GM18499 (cell line): ENCODE results near the gene ARL5C.

Experiments
- ATAC-seq: cut with Tn5 transposase; IDR thresholded peaks from one replicate; pipeline ENCODE4 v1.9.1; 2021; ENCODE audit warnings: moderate number of reproducible peaks; ENCODE audit not compliant: insufficient read depth, unreplicated experiment

Gene ARL5C, protein sequence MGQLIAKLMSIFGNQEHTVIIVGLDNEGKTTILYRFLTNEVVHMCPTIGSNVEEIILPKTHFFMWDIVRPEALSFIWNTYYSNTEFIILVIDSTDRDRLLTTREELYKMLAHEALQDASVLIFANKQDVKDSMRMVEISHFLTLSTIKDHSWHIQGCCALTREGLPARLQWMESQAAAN

DNA sequence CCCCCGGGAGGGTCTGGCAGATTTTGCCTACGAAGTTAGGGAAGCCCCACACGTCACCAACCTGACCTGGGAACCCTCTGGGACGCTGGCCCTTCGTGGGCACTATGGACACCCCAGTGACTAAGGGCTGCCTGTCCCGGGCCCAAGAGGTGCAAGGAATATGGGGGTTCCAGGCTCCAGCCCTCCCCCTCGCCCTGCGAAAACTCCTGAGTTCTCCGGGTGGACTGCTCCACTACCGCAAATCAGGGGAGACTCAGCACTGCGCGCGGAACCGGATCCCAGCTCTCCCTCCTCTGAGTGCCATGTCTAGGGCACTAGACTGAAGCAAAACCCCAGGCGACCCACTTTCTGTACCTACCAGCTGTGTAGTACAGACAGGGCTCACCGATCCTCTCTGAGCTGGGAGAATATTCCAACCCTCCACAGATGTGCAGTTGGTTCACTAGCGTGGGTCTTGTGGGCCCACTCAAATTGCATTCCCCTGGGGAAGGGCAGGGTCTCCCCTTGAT lies at the start of gene ARL5C:
Gene ARL5C (minus strand): TSS at position 321 of the 509 bp plus-strand sequence. CDS start 401 bp downstream, outside the sequence.
- no peak for ATAC-seq

DNA sequence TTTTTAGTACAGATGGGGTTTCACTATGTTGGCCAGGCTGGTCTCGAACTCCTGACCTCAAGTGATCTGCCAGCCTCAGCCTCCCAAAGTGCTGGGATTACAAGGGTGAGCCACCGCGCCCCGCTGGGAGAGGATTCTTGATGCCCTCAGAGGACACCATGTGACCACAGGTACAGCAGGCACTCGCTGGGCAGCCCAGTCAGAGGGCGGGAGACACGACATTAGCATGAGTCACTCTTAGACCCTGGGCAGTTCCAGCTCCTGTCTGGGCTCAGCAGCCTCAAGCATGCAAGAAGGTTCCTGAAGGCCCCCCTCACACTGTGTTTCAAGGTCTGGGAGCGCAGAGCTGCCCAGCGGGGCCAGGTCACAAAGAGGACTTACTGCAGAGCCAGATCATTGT lies 47.9 kb upstream of the ARL5C start:
- ATAC-seq = no peak

DNA sequence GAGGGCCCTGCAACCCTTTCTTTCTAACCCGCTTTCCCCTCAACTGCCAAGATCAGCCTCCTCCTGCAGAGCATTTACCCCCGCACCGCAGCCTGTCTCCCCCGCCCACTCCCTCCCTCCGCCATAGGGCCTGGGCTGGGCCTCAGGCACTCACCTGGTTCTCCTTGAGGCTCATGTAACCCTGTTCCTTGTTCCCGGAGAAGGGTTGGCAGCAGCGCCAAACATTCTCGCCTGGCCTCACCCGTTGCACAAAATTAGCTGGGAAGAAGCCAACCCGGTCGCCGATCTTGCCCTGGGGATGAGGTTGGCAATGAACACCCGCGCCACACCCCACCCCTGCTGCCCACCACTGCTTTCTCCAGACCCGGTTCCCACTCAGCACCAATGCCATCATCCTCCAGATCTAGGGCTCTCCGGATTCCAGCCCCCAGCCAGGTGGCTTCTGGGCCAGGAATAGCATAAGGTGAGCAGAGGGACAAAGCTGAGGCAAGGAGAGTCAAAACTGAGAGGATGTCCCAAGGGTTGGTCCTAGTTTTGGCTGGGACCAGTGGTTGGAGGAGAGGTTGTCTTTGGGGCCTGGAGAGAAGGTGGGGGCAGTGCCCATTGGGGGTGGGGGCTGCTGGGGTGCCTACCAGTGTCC lies 47.0 kb upstream of the ARL5C start:
- no peak for ATAC-seq

DNA sequence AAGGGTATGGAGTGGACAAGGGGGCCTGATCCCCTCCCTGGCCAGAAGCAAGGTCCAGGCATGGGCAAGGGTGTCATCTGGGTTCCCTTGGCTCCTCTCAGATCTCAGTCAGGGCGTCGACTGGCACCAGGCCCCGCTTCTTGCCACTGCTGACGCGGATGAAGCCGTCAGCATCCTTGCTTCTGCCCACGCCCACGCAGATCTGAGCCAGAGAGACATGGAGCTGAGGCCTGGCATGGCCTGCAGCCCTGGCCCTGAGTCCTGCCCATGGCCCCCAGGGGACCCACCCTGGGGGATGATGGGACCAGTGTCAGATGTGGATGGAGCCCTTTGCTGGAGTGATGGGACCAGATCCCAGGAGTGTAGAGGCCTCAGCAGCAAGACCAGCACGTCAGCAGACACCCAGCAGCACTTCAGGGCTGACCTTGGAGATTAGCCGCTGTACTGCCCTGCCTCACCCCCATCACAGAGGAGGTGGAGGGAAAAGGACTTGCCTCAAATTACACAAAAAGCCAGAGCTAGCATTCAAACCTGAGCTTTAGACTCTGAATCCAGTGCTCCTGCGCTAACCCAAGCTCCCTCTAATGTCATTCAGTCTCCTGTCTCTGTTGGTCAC lies 46.3 kb upstream of the ARL5C start:
- no peak for ATAC-seq

DNA sequence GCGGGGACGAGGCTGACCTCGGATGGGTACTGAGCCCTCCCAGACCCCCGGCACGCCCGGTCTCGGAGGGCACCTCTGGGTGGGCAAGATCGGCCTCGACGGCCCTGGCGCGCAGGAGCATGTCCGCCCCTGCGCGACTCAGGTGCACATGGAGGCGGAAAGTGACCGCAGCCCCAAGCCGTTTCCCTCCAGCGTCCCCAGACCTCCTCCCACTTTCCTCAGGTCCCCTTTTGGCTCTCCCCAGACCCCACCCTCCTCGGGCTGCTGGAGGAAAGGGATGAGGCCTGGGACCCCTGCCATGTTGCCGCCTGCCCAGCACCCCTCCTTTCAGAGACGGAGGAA lies 44.1 kb upstream of the ARL5C start:
- no peak for ATAC-seq

DNA sequence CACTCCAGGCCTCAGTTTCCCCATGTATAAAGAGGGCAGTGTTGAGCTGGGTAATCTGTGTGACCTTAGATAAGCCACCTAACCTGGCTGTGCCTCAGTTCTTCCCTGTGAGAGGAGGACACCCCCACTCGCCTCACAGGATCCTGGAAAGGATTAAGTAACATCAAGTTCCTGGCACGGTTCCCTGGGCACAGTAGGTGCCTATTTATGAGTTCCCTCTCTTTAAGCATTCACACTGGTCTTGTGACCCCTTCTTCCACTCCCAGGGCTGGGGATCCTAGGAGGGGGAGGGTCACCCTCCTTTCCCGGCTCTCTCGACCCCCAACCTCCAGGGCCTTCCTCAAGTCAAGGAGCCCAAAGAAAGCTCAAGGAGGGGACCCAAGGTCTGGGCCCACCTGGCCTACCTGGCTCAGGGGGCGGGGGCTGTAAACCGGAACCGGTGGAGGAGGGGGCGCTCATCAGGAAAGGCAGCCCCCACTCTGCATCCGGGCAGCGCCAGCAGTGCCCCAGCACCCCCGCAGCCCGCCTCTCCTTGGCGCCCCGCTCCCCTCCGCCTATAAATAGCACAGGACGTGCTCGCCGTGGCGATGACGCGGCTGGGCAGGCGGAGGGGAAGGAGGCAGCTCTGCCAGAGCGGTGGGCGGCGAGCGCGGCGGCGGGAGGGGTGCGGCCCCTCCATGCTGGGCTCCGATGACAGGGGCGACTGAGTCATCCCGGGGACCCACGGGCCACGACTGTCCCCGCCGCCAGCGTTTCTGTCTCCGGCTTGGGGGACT lies 43.5 kb upstream of the ARL5C start:
- ATAC-seq = no peak

DNA sequence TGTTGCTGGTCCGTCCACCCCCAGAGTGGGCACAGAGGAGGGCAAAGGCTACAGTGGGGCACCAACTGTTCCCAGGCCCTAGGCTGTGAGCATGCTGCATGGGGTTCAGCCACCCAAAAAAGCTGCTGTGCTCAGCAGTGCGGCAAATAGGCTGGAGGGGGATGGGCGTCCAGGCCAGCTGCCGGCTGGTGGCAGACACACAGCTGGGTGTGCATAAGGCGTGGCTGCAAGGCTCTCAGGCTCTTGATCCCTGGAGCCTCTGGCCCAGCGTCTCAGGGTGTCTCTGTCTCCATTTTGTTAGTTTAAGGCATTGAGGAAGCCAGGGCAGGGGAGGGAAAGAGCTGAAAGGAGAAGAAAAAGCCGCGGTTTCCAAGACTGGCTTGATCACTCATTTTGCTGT lies 42.9 kb upstream of the ARL5C start:
- no peak for ATAC-seq

DNA sequence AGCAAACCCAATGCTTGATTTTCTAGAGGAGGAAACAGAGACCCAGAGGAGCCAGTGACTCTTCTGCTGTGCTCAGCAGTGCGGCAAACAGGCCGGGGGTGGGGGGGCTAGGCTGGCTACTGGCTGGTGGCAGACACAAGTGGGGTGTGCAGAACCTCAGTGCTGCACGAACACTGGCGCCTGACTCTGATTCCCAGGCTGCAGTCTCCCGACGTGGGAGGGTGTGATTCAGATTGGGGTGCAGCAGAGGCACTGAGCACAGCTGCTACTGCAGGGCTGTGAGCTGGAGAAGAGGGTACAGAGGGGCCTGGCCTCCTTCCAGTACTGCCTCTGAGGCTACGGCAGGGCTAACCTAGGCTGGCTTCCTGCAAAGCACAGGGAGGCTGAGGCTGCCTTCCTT lies 42.2 kb upstream of the ARL5C start:
- no peak for ATAC-seq

DNA sequence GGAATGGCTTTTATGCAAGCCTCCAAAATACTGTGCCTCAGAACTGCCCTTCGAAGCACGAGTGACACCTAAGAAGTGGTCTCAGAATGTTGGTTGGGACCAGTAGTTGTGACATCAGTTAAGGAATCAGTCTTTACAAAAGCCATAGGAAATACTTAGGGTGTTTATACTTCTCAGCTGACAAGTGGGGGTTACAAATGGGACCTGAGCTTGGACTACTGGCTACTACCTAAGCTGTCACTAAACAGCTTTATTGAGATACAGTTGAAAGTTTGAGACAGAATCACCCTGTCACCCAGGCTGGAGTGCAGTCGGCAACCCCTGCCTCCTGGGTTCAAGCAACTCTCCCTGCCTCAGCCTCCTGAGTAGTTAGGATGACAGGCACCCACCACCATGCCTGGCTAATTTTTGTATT lies 39.2 kb upstream of the ARL5C start:
- ATAC-seq = no peak

DNA sequence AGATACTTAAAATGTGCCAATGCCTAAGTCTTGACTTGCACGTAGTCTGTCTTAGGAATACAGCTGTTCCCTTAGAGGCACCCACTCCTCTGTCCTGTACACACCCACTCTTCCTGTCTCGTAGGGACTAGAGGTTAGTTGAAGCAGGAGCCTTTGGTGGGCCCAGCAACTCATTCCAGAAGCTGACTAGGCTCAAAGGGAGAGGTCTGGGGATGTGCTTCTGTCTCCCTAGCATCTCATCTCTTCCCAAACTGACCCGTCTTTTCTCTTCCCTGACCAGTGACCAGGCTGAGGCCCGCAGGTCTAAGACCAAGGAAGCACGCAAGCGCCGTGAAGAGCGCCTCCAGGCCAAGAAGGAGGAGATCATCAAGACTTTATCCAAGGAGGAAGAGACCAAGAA lies 38.3 kb upstream of the ARL5C start:
- ATAC-seq = no peak

DNA sequence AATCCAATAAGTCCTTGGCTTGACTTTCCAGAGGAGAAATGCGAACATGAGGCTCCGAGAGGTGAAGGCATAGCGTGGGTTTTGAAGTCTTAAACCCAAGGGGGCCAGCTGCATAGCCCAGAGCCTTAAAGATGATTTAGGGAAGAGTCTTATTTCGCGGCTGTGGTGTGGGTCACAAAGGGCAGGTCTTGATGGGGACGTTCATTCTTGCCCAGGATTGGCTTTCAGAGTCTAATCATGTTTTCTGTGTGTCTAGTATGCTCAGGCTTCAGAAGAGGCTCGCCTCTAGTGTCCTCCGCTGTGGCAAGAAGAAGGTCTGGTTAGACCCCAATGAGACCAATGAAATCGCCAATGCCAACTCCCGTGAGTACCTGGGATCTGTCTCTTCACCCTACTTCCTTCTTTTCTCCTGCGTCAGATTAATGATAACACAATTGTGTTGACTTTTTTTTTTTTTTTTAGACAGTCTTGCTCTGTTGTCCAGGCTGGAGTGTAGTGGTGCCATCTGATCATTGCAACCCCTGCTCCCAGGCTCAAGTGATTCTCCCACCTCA lies 35.1 kb upstream of the ARL5C start:
- no peak for ATAC-seq

DNA sequence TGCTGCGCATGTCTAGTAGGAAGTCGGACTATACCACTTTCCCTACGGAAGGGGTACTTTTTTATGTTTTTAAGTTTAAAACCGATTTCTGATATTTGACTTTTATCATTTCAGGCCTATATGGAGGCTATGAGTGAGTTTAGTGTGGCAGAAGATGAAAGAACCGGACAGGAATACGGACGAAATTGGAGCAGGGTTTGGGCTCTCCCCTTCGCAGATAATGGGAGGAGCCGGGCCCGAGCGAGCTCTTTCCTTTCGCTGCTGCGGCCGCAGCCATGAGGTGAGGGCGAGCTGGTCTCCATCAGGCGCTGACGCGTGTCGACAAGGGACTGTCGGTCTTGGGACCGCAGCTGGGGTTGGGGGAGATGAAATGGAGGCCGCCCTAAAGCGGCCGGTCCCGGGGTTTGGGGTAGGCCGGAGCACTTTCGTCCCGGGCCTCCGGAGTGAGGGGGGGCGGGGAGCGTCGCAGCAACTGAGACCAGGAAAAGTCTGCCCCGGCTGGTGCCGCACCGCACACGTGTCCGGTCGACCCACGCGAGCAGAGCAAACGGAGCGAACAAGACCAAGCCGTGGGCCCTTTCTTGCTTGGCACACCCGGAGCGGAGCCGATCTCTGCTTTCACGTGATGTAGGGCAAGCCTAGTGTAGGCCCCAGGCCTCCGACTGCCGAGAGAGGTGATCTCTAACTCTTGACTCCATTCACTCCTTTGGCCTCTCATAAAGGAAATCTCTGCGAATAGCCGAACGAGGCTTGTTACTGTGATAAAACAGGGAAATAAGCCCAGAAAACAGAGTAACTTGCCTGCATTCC lies 34.3 kb upstream of the ARL5C start, which contains the start of gene RPL19:
Gene RPL19 (plus strand): TSS at position 214 of the 810 bp plus-strand sequence. CDS start 62 bp downstream, at position 276.
- ATAC-seq = peak; percentile 40

DNA sequence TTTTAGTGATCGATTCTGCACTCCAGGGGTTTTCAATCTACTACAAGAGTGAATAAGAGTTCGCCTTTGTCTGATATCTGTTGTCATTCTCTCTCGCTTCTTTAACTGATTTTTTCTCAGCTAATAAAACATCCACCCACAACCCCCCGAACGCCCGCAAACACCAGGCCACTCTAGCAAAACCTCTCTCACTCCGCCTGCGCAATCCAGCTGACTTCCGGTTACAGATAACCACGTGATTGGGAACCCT lies 33.8 kb upstream of the ARL5C start:
- ATAC-seq = peak; percentile 53

DNA sequence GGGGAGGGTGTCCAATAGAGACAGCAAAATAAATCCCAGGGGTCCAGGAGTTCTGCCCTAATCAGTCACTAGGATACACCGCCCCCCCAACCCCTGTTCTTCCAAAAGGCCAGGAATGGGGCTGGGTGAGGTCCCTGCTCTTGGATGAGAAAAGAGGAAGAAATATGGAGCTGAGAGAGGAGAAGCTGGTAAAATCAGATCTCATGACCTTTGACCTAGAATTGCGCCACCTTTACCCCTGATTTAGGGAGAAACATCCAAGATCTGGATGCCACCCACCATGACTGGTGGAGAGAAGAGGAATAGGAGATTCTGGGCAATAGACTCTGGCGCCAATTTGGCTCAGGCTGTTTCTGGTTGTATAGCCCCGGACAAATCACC lies 32.2 kb upstream of the ARL5C start:
- ATAC-seq = no peak

DNA sequence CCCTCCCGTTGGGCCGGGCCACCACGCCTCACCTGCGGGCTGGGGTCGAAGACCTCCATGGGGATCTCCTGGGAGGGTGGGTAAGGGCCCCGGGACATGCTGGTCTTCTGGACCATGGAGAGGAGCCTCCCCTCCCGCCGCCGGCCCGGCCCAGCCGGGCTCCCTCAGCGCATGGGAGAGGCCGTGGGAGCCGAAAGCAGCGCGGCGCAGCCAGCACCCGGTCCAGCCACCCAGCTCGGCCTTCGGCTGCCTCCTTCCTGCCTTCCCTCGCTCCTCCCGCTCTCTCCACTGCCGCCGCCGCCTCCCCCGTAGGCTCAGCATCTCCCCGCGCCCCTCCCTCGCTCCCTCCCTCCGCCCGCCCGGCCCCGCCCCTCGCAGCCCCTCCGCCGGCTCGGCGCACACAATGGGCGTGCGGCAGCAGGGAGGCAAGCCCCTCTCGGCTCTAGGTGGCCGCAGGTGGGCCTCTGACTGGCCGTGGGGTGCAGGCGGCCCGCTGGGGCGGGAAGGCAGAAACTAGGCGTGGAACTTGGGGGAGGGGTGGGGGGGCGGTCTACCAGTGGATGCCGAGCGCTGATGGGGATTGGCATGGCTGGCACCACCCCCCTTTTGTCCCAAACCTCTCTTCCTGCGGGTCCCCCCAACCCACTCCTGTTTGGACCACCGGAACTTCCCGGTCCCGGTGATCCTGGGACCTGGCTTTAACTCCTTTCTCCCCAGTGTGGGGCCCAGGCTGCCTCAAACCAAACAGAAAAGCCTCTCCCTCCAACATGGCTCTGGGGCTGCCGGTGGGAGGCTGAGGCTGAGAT lies 31.6 kb upstream of the ARL5C start, which contains the start of gene CACNB1:
Gene CACNB1 (minus strand): TSS at position 290 of the 806 bp plus-strand sequence. CDS start 174 bp downstream, at position 116.
- ATAC-seq = no peak

DNA sequence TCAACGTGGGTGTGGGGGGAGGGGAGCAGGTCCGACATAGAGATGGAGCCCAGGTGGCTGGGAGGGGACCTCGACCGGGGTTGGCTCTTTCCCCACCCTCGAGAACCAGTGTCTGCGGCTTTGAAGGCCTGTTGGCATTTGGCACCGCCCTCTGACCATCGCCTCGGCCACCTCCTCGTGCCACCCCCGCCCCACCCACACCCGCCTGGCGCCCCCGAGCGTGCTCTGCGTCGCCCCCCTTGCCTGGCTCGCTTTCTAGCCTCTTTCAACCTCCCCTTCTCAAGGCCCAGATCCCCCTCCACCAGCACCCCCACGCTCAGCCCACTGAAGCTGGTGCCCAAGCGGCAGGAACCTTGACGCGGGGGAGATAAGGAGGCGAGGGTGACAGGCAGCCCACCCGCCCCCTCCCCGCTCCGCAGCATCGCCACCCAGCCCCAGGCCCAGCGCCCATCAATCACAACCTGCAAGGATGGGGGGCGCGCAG lies 30.9 kb upstream of the ARL5C start:
- ATAC-seq = no peak

DNA sequence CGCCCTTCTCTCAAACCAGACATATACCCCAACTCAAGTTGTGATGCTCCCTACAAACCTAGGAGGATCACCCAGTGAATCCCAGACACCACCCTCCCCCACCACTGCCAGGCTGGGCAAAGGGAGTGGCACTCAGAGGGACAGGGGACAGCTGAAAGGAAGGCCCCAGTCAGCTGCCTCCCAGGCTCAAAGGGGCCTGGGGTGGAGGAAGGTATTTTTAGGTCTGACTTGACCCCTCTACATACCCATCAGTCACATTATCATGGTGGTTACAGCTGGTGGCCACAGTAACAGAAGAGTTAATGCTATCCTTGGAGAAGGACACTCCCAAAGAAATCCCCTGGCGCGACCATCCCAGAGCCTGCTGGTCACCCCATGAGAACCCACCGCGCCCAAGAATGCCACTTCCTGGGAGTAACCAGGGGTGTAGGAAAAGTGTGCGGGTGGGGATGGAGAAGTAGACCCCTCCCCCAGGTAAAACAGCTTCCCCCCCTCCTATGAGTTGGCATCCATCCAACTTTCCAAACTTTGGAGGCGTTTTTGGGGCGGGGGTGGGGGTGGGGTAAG lies 30.4 kb upstream of the ARL5C start:
- no peak for ATAC-seq

DNA sequence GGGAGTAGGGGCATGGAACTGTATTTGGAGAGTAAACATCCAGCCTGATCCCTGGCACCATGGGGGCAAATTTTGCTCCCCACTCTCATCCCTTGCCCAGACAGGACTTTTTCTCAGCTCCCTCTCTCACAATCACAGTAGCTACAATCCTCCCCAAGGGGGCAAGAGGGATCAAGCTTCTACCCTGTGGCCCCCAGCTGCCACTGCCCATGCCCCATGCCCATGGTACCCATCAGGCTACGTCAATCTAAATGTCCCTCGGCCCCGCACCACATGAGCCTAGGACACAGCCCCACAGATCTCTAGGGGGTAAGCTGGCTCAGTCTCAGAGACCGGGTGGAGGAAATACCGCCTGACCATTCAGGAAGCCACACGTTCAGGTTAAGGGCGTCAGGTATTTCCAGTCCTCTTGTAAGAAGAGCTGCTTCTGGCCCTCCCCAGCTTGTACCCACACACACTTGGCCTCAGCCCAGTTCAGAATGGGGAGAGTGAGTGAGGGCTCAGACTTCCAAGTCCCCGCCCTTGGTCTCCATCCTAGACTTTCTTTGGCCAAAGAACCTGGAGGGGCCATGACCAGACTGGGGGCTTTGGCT lies 29.7 kb upstream of the ARL5C start:
- ATAC-seq = no peak
